HEK293T (cell line): Measurements from ENCODE around the gene FBN2.

Source experiments
- FOXK2 ChIP-seq: fragments of 450-650 bp; IDR thresholded peaks from 2 replicates; pipeline ENCODE4 v1.6.1; 2016; ENCODE audit warnings: mild to moderate bottlenecking
- PKNOX1 ChIP-seq: fragments of 450-650 bp; IDR thresholded peaks from 2 replicates; pipeline ENCODE4 v1.6.1; 2016

- TF ChIP-seq FOXK2 (no peak), PKNOX1 (no peak)
Measured at GRCh38 chr5:128528126-128528525, 9.9 kb downstream of the FBN2 start.
